ENCODE results near the gene DNAL1. TPM values are rescaled to one million over a fixed set of nuclear protein-coding genes. Genes with fewer than 3 reads are reported as not detected.

Gene DNAL1
- total RNA-seq, 1 experiment from 2014 or later, result 4.2 TPM

DNA sequence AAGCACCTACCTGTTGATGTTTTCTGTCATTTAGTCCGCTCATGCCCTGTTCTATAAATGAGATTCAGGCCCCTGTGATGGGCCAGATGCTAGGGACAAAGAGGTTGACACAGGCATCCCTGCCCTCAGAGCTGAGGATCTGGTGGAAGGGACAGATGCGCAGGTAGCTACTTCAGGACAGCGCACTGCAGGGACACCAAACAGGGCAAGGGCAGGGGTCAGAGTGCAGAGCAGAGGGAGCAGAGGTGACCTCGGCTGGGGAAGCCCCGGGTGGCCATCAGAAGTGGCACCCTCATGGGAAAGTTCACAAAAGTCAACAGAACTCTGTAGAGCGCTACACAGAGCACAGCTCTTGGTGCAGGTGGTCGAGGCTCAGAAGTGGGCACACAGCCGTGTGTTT, 75.0 kb downstream of the DNAL1 start:
- Histone ChIP-seq H3K36me3 (replicated peaks; ENCODE audit: control insufficient read depth, insufficient read depth, low read length) (peaks cover 2% of the 10 kb centered on the region), H3K27me3 (ENCODE audit: control insufficient read depth, insufficient read depth, low read length) (peaks cover 3% of the 10 kb centered on the region; the same call in 1 of the 2 replicates), H3K4me3 (ENCODE audit: insufficient read depth, low read depth, low read length) (no peak overlapping the region)
- DNase-seq, result peak; percentile 35

DNA sequence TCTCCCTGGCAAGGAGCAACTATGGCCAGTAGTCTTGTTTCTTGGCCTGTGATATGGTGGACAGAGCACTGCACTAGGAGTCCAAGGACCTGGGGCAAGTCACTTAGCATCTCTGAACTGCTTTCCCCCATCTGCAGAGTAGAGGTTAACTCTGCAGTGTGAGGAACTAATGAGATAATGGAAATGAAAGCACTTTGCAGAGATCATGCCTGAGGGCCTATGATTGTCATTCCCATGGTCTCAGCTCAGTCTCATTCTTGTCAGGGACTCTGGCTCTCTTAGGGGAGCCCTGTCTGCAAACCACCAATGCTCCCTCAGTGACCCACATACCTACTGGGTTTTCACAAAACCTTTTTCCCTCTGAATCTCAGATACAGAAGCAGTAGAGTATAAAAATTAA, 75.8 kb downstream of the DNAL1 start:
- peak; percentile 45 for DNase-seq
- peaks cover 3% of the 10 kb centered on the region; the same call in 1 of the 2 replicates for H3K27me3 ChIP-seq (ENCODE audit: control insufficient read depth, insufficient read depth, low read length)
- H3K36me3 ChIP-seq (replicated peaks; ENCODE audit: control insufficient read depth, insufficient read depth, low read length), result peaks cover 3% of the 10 kb centered on the region
- H3K4me3 ChIP-seq (ENCODE audit: insufficient read depth, low read depth, low read length), result no peak overlapping the region

DNA sequence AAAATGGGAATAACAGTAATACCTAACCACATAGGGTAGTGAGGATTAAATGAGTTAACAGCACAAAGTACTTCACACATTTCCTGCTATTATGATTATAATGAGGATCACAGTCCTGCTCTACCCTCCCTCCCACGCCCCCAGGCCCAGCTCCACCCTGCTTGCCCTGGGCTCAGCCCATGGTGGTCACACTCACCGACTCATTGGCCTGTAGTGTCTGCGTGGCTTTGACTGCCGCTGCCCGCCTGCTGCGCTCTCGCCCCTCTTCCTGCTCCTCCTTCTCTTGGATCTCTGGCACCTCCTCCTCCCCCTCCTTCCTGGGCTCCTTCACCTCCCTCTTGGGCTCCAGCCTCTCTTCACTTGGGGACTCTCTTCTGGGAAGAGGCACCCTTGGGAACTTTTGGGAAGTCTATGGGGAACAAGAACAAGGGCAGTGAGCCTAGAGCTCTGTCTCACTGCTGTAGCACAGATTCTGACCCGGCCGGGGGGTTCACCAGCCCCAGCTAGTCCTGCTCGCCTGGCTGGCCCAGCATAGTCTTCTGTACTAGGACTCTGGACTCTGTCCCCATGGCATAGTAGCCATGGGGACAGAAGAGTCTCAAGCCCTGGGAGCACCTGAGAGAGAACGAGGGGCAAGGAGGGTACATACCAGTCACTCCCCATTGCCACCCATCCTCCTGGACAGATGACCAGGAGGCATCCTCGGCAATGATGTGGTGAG, 76.5 kb downstream of the DNAL1 start:
- DNase-seq, result peak; percentile 91
- H3K4me3 ChIP-seq (ENCODE audit: insufficient read depth, low read depth, low read length), result no peak overlapping the region
- peaks cover 3% of the 10 kb centered on the region; the same call in 1 of the 2 replicates for H3K27me3 ChIP-seq (ENCODE audit: control insufficient read depth, insufficient read depth, low read length)
- peaks cover 5% of the 10 kb centered on the region for H3K36me3 ChIP-seq (replicated peaks; ENCODE audit: control insufficient read depth, insufficient read depth, low read length)

DNA sequence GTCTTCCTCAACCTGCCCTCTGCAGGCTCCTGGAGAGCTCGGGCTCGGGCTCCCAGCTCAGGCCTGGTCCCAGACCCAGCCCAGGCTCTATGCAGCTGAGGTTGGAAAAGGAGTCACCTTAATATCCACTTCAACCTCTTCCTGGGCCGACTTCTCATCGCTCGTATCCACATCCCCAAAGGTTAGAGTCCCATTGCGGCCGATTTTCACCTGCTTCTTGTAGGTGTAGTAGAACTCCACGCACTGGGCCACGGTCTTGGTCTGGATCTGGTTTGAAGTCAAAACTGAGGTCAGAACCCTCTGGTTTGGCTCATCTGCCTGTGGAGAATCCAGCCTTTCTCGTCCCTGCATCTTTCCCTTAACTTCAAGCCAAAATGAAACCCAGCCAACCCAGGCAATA, 77.8 kb downstream of the DNAL1 start:
- DNase-seq, result peak; percentile 23
- Histone ChIP-seq H3K4me3 (ENCODE audit: insufficient read depth, low read depth, low read length) (no peak overlapping the region), H3K27me3 (ENCODE audit: control insufficient read depth, insufficient read depth, low read length) (peaks cover 3% of the 10 kb centered on the region; the same call in 1 of the 2 replicates), H3K36me3 (replicated peaks; ENCODE audit: control insufficient read depth, insufficient read depth, low read length) (peaks cover 6% of the 10 kb centered on the region)

DNA sequence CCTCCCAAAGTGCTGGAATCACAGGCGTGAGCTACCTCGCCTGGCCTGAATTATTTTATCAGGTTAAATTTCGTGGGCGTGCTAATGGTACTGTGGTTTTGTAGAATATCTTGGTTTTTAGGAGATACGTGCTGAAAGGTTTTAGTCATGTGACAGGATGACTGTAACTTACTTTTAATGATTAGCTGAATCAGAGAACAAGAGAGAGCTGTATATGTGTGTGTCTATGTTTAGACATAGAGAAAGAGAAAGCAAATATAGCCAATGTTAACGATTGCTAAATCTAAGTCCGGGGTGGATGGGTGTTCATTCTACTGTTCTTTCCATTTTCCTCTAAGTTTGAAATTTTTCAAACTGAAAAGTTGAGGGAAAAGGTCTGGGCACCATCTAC, 78.6 kb downstream of the DNAL1 start:
- Histone ChIP-seq H3K36me3 (replicated peaks; ENCODE audit: control insufficient read depth, insufficient read depth, low read length) (peaks cover 6% of the 10 kb centered on the region), H3K27me3 (ENCODE audit: control insufficient read depth, insufficient read depth, low read length) (peaks cover 2% of the 10 kb centered on the region; the same call in 1 of the 2 replicates), H3K4me3 (ENCODE audit: insufficient read depth, low read depth, low read length) (no peak overlapping the region)
- DNase-seq, result no peak

DNA sequence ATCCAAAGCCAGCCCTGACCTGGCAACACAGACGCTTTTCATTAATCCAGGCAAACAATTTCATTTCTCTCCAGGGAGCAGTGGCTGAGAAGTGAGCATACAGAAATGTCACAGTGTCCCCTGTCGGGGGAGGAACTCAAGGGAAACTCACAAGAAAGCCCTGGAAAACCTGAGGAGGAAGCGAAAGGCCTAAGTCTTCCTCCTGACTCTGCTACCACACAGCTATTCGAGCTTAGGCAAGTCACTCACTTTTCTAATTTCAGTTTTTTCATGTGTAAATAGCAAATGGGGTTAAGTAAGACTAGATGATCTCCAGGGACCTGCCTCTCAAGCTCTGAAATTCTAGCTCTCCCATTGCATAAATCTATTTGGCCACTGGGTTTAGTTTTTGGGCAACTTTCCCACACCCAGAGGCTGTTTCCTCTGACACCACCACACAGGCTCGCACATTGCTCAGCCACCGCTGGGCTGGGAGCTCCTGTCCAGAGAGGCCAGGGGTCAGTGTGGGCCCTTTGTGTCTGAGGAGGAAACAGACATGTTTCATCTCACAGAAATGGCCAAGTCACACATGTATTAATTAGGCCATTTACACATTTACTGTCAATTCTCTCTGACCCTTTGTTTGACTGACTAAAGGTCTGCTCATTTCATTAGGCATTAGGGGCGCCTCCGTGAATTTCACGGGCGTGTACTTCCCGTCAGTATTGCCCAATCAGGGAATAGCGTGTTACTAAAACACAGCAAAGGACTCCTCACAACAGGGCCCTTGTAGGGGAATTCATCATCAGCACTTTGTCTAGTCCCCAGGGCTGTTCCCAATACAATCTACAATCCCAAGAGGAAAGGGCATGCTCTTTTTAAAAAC, 79.2 kb downstream of the DNAL1 start:
- H3K36me3 ChIP-seq (replicated peaks; ENCODE audit: control insufficient read depth, insufficient read depth, low read length), result peaks cover 6% of the 10 kb centered on the region
- H3K27me3 ChIP-seq (ENCODE audit: control insufficient read depth, insufficient read depth, low read length), result no peaks in the 10 kb centered on the region
- peak; percentile 48 for DNase-seq

DNA sequence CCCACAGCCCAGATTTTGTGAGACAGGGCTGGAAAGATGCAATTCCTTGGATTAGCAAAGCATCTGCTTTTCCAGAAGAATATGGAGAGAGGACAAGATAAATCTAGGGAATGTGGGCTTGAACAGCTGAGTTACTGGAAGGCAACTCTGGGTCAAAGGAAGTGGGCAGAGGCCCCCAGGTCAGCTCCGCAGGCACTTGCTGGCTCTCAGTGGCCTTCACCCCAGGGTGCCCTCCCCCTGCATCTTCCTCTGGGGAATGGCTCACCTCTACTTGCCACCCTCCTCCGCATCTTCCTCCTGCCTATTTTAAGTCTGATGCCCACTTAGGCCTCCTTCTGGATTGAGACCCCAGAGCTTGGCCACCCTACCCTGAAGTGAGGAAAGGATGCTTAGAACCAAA, 79.9 kb downstream of the DNAL1 start:
- no peaks in the 10 kb centered on the region for H3K27me3 ChIP-seq (ENCODE audit: control insufficient read depth, insufficient read depth, low read length)
- peaks cover 6% of the 10 kb centered on the region for H3K36me3 ChIP-seq (replicated peaks; ENCODE audit: control insufficient read depth, insufficient read depth, low read length)
- H3K4me3 ChIP-seq (ENCODE audit: insufficient read depth, low read depth, low read length), result no peak overlapping the region
- DNase-seq, result peak; percentile 27

More for the DNA sequence above, 79.2 kb downstream of the DNAL1 start:
- no peak overlapping the region for H3K4me3 ChIP-seq (ENCODE audit: insufficient read depth, low read depth, low read length)

DNA sequence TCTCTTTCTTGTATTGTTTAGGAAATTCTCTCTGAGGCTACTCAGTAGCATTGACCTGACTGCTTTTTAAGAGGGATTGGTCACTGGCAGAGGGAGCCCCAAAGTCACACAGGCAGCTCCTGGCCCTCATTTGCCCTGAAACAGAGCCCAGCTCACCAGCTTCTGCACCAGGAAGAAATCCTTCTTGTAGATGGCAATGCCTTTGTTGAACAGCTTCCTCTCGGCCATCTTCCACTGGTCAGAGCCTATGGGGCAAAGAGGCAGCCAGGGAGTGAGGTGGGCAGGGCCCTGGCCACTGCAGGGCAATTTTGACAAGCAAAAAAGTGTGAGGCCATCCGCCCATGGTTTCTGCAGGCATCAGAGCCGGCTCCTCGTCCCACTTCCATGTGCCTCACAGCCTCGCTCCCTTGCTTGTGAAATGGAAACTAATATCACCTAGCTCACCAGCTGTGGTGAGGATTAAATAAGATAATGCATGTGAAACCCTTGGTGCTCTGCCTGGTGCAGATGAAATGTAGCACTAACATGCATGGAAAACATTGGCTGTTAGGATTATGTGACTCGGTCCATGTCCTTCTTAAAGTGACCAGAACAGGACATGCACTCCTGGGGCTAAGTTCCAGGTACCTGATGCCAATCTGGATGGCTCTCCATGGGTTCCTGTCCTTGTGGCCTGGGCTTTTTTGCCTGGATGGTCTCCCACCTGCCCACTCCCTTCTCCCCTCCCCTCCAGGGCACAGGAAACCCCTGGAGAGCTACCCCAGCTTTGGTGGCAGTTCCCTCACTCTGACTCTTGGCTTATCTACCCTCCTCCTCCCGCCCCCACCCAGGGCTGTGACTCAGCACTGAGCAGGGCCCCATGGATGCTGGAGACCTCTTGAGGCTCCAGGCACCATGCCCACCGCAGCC, 80.6 kb downstream of the DNAL1 start:
- peak; percentile 18 for DNase-seq
- Histone ChIP-seq H3K36me3 (replicated peaks; ENCODE audit: control insufficient read depth, insufficient read depth, low read length) (peaks cover 8% of the 10 kb centered on the region), H3K27me3 (ENCODE audit: control insufficient read depth, insufficient read depth, low read length) (no peaks in the 10 kb centered on the region), H3K4me3 (ENCODE audit: insufficient read depth, low read depth, low read length) (no peak overlapping the region)

DNA sequence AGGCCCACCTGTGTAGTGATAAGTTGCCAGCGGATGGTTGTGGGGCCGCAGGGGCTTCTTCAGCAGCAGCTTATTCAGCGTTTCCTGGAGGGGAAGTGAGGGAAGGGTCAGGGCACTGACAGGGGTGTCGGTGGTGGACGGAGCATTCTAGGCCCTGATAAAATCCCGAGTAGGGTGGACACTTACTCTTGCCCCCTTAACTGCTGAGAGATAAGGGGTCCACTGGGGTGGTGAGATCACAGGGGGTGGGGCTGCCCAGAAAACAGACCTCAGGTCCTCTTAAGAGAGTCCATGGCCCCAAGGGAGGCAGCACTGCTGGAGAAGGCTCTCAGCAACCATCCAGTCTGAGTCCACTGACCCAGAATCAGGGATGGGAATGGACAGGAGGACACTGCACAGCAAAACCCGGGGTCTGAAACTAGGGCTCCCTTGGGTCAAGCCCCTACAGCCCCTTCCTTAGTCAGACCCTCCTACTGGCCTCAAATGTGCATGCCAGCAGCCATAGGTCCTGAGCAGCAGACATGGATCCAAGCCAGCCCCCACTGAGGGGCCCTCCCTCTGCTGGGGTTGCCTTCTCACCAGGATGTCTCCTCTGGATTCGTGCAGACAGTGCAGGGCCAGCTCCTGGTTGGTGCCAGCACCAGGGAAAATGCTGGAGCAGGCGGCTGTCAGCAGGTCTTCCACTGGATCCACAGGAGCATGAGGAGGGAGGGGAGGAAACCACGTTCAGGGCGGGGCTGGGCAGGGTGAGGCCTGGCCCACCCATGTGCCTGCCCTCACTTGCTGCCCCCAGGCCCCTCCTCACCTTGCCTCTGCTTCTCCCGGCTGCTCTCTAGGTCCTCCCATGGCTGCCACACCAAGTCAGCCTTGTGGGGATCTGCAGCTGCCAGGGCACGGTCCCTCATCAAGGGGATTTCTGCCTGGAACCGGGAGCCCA, 81.5 kb downstream of the DNAL1 start:
- H3K36me3 ChIP-seq (replicated peaks; ENCODE audit: control insufficient read depth, insufficient read depth, low read length), result peaks cover 8% of the 10 kb centered on the region
- H3K4me3 ChIP-seq (ENCODE audit: insufficient read depth, low read depth, low read length), result no peak overlapping the region
- H3K27me3 ChIP-seq (ENCODE audit: control insufficient read depth, insufficient read depth, low read length), result no peaks in the 10 kb centered on the region
- peak; percentile 35 for DNase-seq

DNA sequence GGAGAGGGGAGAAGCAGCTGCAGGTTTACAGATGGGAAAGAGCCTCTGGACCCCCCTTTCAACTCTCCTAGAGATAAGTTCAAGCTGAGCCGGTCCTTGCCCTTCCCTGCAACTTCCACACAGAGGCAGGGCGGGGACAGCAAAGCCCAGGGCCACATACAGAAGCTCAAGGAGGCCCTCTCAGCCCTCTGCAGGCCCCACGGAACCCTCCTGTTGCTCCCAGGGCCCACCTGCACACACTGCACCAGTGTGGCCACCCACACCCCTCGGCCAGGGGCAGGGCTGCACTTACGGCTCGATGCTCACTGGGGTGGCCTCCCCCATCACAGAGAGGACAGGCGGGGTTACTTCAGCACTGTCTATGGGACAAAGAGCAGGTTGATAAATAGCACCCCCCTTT, 82.4 kb downstream of the DNAL1 start:
- peaks cover 6% of the 10 kb centered on the region for H3K36me3 ChIP-seq (replicated peaks; ENCODE audit: control insufficient read depth, insufficient read depth, low read length)
- DNase-seq, result peak; percentile 37
- no peak overlapping the region for H3K4me3 ChIP-seq (ENCODE audit: insufficient read depth, low read depth, low read length)
- no peaks in the 10 kb centered on the region for H3K27me3 ChIP-seq (ENCODE audit: control insufficient read depth, insufficient read depth, low read length)

DNA sequence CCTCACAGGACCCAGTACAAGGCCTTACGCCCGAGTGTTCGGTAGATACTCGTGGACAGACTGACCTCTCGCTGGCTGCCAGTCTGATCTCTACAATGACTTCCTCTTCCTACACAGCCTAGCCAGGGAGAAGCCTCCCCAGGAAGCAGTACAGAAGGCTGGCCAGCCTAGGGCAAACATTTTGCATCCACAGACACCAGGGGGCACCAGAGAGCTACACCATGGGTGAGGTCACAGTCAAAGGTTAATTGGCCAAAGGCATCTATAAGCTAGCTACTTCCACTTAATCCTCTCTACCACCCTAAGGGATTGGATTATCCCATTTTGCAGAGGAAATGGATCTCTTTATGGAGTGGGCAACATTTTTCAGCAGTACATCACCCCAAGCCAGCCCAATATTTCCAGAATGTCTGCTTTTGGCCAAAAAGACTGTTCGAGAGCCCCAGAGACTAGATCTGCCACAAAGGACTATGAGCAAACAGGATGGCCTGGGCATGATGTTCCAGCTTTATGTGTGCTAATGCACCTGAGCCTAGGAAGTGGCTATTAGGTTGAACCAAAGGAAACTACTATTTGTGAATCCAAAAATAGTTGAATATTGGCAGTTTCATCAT, 84.0 kb downstream of the DNAL1 start:
- H3K4me3 ChIP-seq (ENCODE audit: insufficient read depth, low read depth, low read length), result no peak overlapping the region
- H3K36me3 ChIP-seq (replicated peaks; ENCODE audit: control insufficient read depth, insufficient read depth, low read length), result peaks cover 6% of the 10 kb centered on the region
- peak; percentile 95 for DNase-seq
- no peaks in the 10 kb centered on the region for H3K27me3 ChIP-seq (ENCODE audit: control insufficient read depth, insufficient read depth, low read length)

DNA sequence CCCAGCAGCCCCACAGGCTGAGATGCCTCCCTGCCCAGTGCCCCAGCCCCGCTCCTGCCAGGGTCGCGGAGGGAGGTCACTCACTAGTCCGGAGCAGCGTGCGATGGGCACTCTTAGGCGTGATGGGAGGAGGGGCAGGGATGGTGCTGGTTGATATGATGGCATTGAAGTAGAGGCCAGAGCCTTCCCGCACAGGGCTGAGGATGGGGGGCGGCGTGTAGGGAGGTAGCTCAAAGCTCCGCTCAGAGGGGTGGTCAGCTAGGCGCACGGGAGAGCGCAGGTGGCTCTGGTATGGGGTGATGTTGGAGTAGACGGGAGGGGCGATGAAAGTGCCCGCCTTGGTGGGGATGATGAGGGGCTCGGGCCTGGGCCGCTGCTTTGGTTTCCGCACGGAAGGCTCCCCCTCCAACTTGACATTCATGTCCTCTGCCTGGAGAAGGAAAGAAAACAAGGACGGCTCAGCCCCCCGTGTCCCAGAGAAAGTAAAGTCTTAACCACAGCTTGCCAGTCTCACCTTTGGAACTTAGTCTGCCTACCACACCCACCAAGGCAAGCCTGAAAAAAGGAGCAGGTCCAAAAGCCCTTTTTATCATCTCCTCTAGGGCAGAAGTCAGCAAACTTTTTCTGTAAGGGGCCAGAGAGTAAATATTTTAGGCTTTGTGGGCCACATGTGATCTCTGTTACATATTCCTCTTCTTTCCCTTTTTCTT, 84.9 kb downstream of the DNAL1 start:
- peaks cover 6% of the 10 kb centered on the region for H3K36me3 ChIP-seq (replicated peaks; ENCODE audit: control insufficient read depth, insufficient read depth, low read length)
- no peak overlapping the region for H3K4me3 ChIP-seq (ENCODE audit: insufficient read depth, low read depth, low read length)
- no peaks in the 10 kb centered on the region for H3K27me3 ChIP-seq (ENCODE audit: control insufficient read depth, insufficient read depth, low read length)
- peak; percentile 41 for DNase-seq

DNA sequence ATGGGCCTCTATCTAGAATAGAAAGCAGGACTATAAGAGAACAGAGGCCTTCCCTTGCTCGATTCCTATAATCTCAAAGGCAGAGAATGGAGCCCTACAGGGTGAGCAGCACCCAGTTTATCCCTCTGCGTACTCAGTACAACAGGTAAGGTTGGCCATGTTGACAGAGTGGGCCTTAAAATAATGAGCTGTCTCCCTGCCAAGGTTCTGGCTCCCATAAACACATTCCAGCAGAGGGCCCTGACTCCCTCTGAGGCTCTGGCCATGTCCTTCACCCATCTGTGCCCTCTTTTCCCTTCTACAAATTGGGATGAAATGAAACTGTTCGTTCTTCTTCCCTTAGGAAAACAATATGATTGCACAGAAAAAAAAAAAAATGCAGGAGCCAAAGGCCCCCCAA, 86.3 kb downstream of the DNAL1 start:
- no peaks in the 10 kb centered on the region for H3K27me3 ChIP-seq (ENCODE audit: control insufficient read depth, insufficient read depth, low read length)
- peak; percentile 37 for DNase-seq
- no peak overlapping the region for H3K4me3 ChIP-seq (ENCODE audit: insufficient read depth, low read depth, low read length)
- peaks cover 4% of the 10 kb centered on the region for H3K36me3 ChIP-seq (replicated peaks; ENCODE audit: control insufficient read depth, insufficient read depth, low read length)

Data from H7 (cell line).